WTC11 (cell line): Measurements from ENCODE around the gene NCOA3. TPM values are rescaled to one million over a fixed set of nuclear protein-coding genes. Genes with fewer than 3 reads are reported as not detected.

ENCODE experiments used
- ATAC-seq: fragments of 200-7000 bp; cut with Tn5 transposase; 2 replicates; pipeline ENCODE4 v1.10.0; 2021; ENCODE audit warnings: mild to moderate bottlenecking, moderate library complexity
- CTCF ChIA-PET: fragments of 300-600 bp; sonication (Branson Sonifier 250); formaldehyde crosslinking; loops from one replicate; lab custom pipeline; 2021; ENCODE audit warnings: antibody characterized with exemption; lab: Charles Lee
- POLR2A ChIA-PET: fragments of 350-600 bp; sonication (Branson Sonifier 250); formaldehyde crosslinking; loops from one replicate; lab custom pipeline; 2021; ENCODE audit warnings: antibody characterized with exemption; lab: Charles Lee
- DNase-seq: peaks from one replicate; pipeline ENCODE4 v3.0.0; 2021; ENCODE audit warnings: low spot score
- H3K27ac Mint-ChIP-seq: 2 replicates; pipeline ENCODE4 v1.8.0; 2021; ENCODE audit warnings: mixed read lengths
- H3K27me3 Mint-ChIP-seq: 2 replicates; pipeline ENCODE4 v1.8.0; 2021; ENCODE audit warnings: low read depth, mild to moderate bottlenecking, moderate library complexity, mixed read lengths
- H3K36me3 Mint-ChIP-seq: 2 replicates; pipeline ENCODE4 v1.8.0; 2021; ENCODE audit warnings: mixed read lengths
- H3K4me1 Mint-ChIP-seq: 2 replicates; pipeline ENCODE4 v1.8.0; 2022; ENCODE audit warnings: mixed read lengths
- H3K4me3 Mint-ChIP-seq: 2 replicates; pipeline ENCODE4 v1.8.0; 2021; ENCODE audit warnings: mild to moderate bottlenecking, moderate library complexity, mixed read lengths
- H3K9me3 Mint-ChIP-seq: 2 replicates; pipeline ENCODE4 v1.8.0; 2021; ENCODE audit warnings: mixed read lengths
- AR ChIP-seq: fragments of 250-450 bp; sonication (Bioruptor Pico); IDR thresholded peaks from 2 replicates; pipeline ENCODE4 v1.9.0; 2021; ENCODE audit warnings: mild to moderate bottlenecking
- CREB1 ChIP-seq: sonication (generic); formaldehyde crosslinking; IDR thresholded peaks from 2 replicates; pipeline ENCODE4 v1.8.0; 2023; ENCODE audit warnings: mild to moderate bottlenecking, missing genetic modification reagents
- ESRRA ChIP-seq: sonication (generic); formaldehyde crosslinking; IDR thresholded peaks from 2 replicates; pipeline ENCODE4 v1.8.1; 2022; ENCODE audit warnings: mild to moderate bottlenecking, missing genetic modification reagents, borderline replicate concordance
- FOXJ3 ChIP-seq: sonication (generic); formaldehyde crosslinking; IDR thresholded peaks from 2 replicates; pipeline ENCODE4 v1.9.0; 2021; ENCODE audit warnings: missing genetic modification reagents, mild to moderate bottlenecking, borderline replicate concordance
- JAZF1 ChIP-seq: fragments of 250-450 bp; sonication (Bioruptor Pico); IDR thresholded peaks from 2 replicates; pipeline ENCODE4 v1.9.0; 2021; ENCODE audit warnings: moderate library complexity, mild to moderate bottlenecking, inconsistent platforms
- KAT7 ChIP-seq: sonication (generic); formaldehyde crosslinking; IDR thresholded peaks from 2 replicates; pipeline ENCODE4 v1.8.1; 2023; ENCODE audit warnings: missing genetic modification reagents, mild to moderate bottlenecking, borderline replicate concordance
- MAX ChIP-seq: sonication (generic); formaldehyde crosslinking; IDR thresholded peaks from 2 replicates; pipeline ENCODE4 v1.8.0; 2022; ENCODE audit warnings: mild to moderate bottlenecking, missing genetic modification reagents
- MLX ChIP-seq: sonication (generic); formaldehyde crosslinking; IDR thresholded peaks from 2 replicates; pipeline ENCODE4 v1.8.1; 2023; ENCODE audit warnings: mild to moderate bottlenecking, missing genetic modification reagents, moderate library complexity
- SMAD3 ChIP-seq: sonication (generic); formaldehyde crosslinking; IDR thresholded peaks from 2 replicates; pipeline ENCODE4 v1.8.0; 2022; ENCODE audit warnings: missing genetic modification reagents, mild to moderate bottlenecking, borderline replicate concordance
- ZBTB21 ChIP-seq: sonication (generic); formaldehyde crosslinking; IDR thresholded peaks from 2 replicates; pipeline ENCODE4 v1.8.1; 2023; ENCODE audit warnings: mild to moderate bottlenecking, missing genetic modification reagents, borderline replicate concordance
- ZBTB43 ChIP-seq: sonication (generic); formaldehyde crosslinking; IDR thresholded peaks from 2 replicates; pipeline ENCODE4 v1.8.1; 2023; ENCODE audit warnings: mild to moderate bottlenecking, missing genetic modification reagents
- ZNF232 ChIP-seq: sonication (generic); formaldehyde crosslinking; IDR thresholded peaks from 2 replicates; pipeline ENCODE4 v1.8.0; 2022; ENCODE audit warnings: mild to moderate bottlenecking, missing genetic modification reagents
- ZNF425 ChIP-seq: fragments of 250-450 bp; sonication (Bioruptor Pico); conservative IDR thresholded peaks from 2 replicates; pipeline ENCODE4 v1.9.0; 2021; ENCODE audit warnings: mild to moderate bottlenecking
- ZSCAN18 ChIP-seq: fragments of 250-450 bp; sonication (Bioruptor Pico); IDR thresholded peaks from 2 replicates; pipeline ENCODE4 v2.1.2; 2022; ENCODE audit warnings: mild to moderate bottlenecking, moderate library complexity
- total RNA-seq: library from RNA; stranded (reverse); gene quantifications from 3 replicates; pipeline ENCODE4 v1.2.3, GENCODE V29; 2021

Gene NCOA3
- total RNA-seq, 1 experiment from 2014 or later: 25.2 TPM

GRCh38 chr20:47652301-47652700 is 150.6 kb downstream of the NCOA3 start (continued):
- TF ChIP-seq AR (CRISPR knock-in tag) (no peak), MLX (CRISPR knock-in tag) (no peak), ZBTB21 (CRISPR knock-in tag) (no peak), ZNF425 (CRISPR knock-in tag) (no peak), SMAD3 (no peak), FOXJ3 (CRISPR knock-in tag) (no peak), MAX (no peak), ZNF232 (CRISPR knock-in tag) (no peak)

- no peak for DNase-seq
- ChIA-PET CTCF (interaction anchor here (0.8 kb wide), 1 partner anchor 11 kb away, joined by 3 read pairs; no protein-coding TSS in a partner anchor), POLR2A (no interaction called here)
- TF ChIP-seq ESRRA (CRISPR knock-in tag) (no peak), JAZF1 (CRISPR knock-in tag) (no peak), CREB1 (CRISPR knock-in tag) (no peak), MLX (CRISPR knock-in tag) (no peak), ZBTB43 (CRISPR knock-in tag) (no peak), KAT7 (CRISPR knock-in tag) (no peak), ZSCAN18 (CRISPR knock-in tag) (no peak)
- Mint-ChIP-seq H3K4me1 (peaks cover 65% of the 10 kb centered on the region), H3K4me3 (no peak overlapping the region), H3K36me3 (peaks cover 23% of the 10 kb centered on the region), H3K9me3 (no peaks in the 10 kb centered on the region), H3K27ac (no peak overlapping the region), H3K27me3 (no peaks in the 10 kb centered on the region)
- no peak for ATAC-seq
Measured at GRCh38 chr20:47652794-47653193, 151.1 kb downstream of the NCOA3 start.
